CD1c-positive myeloid dendritic cell (primary cell): ENCODE measurements around the gene ARCN1.
A peak's percentile ranks its signal among the peaks of the same experiment; 100 is the strongest.

Source experiments
- DNase-seq: peaks from one replicate; pipeline ENCODE4 v3.0.0-alpha.2; 2016; ENCODE audit errors: extremely low spot score

Gene ARCN1

DNA sequence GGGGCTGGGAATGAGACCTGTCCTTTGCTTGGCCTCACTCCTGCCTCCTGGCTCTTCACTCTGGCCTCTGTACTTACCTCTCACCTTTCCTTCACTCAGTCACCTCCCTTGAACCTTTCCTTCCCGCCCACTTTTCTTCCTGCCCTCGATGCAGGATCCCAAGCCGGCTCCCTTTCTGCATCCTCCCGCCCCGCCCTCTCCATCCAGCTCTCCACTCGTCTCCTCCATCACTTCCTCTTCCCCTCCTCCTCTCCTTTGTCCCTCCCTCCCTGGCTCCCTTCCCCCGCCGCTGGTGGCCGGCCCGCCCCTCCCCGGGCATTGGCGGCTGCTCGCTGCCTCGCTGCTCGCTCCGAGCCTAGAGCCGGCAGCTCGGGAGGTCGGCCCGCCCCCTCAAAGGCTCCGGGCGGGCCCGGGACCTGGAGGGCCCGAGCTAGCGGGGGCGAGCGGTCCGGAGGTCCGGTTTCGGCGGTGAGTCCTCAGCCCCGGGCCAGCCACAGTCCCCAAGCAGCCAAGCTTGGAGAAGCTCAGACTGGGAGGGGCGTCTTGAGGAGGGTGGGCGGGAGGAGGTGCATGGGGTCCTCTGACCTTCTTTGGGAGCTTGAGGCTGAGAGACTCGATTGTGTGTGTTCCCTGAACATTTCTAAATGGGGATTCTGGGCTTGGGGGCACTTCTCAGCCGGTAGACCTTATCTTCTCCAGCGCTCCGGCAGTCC lies 49.0 kb downstream of the ARCN1 start:
- DNase-seq = peak; percentile 56

DNA sequence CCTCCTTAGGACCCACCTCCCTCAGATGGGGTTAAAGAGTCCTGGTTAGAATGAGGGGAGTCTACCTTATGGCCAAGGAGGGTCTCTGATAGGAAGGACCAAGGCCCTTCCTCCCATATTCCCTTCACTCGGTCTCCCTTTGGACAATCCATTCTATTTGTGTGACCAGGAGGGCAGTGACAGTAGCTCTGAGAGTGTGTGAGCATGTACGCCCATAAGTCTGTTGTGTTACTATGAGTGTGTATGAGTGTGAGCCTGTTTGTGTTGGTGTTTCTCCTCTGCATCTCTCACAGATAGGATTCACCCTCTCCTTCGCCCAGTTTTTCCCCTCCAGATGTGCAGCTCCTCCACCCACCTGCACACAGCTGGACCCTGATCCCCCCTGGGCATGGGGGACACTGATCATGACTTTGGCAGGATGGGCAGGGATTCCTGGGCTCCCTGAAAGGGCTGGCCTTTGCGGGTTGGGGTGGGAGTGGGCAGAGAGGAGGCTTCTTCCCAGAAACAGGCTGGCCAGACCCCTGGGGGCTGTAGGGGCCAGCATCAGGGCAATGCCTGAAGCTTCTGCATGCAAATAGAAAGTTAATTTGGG lies 49.7 kb downstream of the ARCN1 start:
- DNase-seq = no peak

DNA sequence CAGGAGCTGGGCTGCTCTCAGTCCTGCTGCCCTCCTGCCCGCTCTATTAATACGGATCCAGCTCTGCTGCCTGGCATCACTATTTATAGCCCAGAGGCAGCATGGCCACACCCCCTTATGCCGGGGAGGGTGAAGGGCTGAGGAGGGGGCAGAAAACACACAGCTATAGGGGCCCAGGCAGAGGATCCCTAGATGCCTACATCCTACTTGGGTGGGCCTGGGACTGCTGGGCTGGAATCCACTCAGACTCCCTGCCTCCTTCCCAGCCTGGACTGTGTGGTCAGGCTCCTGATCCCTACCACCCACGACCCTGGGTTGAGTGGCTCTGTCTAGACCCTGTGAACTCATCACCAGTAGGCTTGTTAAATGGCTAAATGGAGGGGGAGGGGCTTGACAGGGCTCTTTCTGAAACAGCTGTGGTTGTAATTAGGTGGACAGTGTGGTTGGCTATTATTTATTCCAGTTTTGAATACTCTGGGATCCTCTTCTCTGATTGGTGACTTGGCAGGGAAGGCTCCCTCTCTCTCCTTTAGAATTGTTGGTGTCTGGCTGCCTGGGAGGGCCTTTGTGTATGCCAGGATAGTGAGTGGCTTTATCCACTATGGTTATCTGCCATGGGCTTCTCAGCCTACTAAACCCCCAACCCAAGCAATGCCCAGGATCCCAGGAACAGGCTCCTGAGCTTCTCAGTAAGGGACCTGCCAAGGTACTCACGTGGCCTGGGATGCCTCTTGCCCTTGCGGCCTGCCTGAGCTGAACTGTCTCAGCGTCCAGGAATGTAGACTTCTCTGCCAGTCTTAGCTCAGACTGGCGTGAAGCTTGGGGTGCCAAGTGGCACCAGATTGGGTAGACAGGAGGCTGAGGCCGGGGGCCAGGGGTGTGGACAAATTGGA lies 50.4 kb downstream of the ARCN1 start:
- DNase-seq = peak; percentile 27

DNA sequence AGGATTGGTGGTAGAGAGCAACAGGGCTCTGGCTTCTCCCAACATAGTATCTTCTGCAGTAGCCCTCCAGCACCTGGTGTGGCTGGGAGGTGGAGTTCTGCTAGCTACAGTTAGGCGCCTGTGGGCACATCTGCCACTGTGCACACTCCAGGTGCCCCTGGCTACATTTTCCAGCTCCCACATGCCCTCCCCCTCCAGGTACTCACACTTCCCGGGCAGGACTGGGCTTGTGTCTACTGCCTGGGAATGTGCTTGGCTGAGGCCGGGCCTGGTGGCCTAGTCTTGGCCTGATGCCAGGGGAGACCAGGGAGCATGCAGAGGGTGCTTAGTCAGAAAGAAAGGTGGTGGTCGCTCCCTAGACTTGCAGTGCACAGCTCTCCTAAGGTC lies 51.1 kb downstream of the ARCN1 start:
- DNase-seq = no peak

DNA sequence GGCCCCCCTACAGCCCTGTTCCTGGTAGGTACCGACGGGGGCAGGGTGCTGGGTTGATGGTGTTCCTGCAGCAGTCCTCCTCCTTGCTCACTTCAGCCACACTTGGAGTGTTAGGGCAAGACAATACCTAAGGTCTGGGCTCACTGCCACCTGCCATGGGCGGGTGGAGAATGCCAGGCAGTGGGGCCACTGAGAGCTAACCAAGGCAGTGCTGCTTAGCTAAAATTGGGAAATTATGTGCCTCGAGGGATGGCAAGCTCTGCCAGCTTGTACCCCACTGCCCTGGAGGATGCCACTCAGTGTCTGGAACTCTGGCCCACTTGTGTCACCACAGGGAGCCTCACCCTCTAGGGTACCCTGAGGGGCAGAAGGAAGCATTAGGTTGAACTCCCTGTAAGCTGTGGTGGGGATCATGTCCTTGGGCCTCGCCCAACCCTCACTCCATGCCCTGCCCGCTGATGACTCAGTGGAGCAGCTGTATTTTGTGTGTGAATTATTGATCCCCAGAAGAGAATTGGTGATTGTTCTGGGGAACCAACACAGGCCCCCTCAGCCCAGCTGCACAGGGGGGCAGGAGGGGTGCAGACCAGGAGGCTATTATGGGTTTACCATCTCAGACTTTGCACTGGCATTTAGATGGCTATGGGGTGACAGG lies 53.0 kb downstream of the ARCN1 start:
- no peak for DNase-seq

DNA sequence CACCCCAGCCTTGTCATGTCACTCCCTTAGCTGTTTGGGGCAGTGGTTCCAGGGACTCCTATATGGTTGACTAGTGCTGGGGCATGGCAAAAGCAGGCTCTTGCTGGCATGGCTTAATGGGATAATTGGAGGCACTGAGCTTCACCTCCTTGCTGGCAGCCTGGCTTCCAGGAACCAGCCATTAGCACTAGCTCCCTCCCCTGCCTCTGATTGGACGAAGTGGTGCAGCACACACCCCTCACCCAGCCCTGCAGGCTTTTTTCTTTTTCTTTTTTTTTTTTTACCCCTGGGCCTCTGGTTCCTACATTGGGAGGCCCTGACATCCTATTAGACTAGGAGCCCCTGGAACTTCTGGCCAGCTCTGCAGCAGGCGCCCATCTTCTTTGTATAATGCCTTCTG lies 53.8 kb downstream of the ARCN1 start:
- DNase-seq = no peak

DNA sequence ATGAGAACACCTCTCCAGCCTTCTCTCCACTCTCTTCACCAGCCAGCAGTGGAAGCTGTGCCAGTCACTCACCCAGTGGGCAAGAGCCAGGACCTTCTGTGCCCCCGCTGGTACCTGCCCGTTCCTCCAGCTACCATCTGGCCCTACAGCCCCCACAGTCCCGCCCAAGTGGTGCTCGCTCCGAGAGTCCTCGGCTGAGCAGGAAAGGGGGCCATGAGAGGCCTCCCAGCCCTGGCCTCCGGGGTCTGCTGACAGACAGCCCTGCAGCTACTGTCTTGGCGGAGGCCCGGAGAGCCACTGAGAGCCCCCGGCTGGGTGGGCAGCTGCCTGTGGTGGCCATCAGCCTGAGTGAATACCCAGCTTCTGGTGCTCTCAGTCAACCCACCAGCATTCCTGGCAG lies 55.4 kb downstream of the ARCN1 start:
- no peak for DNase-seq

DNA sequence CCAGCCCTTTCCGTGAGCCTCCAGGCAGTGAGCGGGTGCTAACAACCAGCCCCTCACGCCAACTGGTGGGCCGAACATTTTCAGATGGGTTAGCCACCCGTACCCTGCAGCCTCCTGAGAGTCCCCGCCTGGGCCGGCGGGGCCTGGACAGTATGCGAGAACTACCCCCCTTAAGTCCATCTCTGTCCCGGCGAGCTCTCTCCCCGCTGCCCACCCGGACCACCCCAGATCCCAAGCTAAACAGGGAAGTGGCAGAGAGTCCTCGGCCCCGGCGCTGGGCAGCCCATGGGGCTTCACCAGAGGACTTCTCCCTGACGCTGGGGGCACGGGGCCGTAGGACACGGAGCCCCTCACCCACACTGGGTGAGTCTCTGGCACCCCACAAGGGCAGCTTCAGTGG lies 55.8 kb downstream of the ARCN1 start:
- DNase-seq = no peak

DNA sequence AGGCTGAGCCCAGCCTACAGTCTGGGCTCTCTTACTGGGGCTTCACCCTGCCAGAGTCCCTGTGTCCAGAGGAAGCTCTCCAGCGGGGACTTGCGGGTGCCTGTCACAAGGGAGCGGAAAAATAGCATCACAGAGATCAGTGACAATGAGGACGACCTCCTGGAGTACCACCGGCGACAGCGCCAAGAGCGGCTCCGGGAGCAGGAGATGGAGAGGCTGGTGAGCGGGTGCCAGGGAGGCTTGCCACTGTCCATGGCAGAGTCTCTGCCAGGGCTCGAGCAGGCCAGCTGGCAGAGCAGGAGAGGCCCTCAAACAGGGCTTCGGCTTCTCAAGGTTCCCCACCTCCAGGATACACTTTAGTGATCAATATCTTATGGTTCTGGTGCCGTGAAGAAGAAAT lies 56.2 kb downstream of the ARCN1 start:
- no peak for DNase-seq

DNA sequence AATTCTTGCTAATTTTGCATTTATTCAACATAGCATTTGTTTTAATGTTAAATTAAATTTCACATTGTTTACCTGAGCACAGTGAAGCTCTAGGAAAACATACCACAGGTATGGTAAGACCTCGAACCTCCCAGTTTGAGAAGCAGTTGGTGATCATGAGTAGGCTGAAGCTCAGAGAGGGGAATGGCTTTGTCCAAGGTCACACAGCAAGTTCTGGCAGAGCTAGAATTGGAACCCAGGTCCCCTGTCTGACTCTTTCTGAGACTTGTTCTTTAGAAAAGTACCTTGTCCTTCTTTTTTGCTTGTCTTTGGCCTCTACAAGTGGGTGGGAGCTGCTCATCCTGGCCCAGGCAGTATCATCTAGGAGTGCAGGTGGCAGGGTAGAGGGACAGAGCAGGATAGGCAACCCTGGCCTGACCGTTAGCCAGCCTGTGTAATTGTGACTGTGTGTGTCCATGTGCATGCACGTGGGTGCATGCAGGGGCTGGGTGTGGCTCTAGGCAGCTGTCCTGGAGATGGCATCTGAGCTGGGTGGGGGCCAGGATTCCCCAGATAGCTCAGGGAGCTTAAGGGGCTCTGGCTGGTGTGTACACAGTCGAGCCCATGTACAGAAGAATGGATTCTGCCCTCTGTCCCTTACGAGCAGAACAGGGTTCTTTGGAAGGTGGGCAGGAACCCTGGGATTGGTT lies 56.8 kb downstream of the ARCN1 start:
- no peak for DNase-seq

DNA sequence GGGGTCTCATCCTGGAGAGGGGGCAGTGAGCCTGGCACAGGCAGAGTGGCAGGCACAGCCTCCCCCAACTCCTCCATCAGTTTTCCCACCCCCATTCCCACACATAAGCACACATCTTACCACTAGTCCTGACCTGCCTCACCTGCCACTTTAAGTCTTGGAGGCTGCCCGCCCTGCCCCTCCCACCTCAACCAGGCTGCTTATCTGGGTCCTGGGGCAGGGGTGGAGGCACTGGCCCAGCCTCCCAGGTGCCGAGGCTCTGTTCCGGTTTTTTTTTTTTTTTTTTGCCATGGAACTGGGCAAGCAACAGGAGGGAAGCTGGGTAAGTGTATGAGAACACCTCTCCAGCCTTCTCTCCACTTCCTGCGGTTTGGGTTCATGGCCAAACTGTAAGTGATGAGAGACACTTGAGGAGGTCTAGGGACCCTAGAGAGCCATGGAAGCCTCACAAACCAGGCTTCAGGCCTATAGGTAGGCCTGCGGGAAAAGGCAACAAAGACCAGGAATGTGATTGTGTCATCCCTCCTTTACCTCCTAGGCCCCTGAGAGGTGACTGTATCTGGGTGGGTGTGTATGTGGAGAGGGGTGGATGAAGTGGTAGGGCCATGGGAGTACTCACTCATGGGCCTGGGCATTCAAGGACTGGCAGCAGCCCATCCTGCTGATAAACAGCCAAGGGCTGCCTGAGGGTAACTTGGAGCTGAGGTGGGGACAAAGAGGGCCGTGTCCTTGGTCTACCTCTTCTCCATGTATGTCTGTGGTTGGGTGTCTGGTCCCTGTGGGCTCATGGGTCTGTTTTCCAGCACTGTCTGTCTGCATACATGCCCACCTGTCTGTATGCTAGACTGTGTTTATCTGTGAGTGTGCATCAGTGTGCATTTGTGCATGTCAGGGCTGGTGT lies 57.8 kb downstream of the ARCN1 start:
- no peak for DNase-seq

DNA sequence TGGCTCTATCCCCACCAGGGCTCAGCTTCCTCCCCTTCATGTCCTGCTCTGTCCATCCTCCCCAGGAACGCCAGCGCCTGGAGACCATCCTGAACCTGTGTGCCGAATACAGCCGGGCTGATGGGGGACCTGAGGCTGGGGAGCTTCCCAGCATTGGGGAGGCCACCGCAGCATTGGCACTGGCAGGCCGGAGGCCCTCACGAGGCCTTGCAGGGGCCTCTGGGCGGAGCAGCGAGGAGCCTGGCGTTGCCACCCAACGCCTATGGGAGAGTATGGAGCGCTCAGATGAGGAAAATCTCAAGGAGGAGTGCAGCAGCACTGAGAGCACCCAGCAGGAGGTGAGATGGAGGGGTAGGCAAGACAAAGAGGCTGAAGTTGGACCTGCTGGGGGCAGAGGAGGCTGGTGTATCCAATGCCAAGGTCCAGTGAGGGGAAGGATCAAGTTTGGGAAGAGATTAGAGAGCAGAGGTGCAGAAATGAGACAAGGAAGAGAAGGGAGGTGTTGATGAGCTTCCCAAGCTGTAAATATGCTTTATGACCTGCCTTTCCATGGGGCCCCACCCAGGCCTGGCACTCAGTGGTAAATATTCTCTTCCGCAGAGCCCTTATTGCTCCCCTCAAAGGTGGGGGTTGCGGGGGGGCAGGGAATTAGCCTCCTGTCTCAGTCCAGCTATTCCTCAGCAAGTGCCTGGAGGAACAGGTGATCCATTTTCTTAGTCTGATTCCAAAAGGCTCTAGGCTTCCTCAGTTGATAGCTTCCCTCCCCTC lies 59.1 kb downstream of the ARCN1 start:
- DNase-seq = no peak

DNA sequence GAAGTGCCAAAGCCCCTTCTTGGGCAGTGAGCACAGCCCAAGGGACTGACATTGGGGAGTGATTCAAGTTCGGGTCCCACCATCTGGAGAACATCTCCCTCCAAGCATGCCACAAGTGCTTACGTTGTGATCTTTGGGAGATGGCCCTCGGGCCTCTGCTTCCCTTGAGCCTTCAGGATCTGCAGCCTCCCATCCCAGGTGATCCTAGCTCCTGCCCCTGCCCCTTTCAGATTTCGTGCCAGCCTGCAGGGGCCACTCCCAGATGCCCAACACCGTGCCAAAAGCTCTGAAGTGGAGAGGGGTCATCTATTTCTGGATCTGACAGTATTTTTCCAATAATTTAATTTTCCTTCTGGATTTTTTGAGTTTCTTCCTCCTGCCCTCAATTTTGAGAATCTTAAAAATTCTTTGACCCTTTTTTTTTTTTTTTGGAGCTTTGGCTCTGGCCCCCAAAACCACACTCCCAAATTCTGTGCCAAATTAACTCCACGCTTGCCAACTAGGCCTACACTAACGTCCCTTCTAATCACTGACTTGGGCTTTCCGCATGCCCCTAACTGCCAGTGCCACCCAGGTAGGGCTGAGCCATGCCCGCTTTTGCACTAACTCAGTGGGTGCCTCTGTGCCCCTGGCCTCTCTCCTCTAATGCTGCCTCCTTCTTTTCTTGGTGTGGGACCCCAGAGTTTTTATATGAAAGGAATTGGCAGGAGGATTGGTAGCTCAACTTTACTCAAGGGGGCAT lies 60.5 kb downstream of the ARCN1 start:
- no peak for DNase-seq

DNA sequence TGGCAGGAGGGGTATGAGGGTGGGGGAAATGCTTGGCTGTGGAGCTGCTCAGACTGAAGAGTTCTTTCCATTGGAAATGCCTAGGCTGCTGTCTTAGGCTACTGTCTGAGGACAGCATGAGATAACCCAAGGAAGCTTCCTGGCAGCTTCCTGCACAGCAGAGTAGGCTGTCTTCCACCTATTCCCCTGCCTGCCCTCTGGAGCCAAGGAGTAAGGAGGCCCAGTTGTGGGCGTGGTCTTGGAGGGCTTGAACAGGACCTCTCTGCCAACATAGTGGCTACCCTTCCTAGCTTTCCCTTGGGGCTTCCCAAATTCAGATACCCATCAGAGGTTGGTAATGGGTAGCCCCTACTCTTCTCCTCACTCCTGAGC lies 61.1 kb downstream of the ARCN1 start:
- DNase-seq = no peak

DNA sequence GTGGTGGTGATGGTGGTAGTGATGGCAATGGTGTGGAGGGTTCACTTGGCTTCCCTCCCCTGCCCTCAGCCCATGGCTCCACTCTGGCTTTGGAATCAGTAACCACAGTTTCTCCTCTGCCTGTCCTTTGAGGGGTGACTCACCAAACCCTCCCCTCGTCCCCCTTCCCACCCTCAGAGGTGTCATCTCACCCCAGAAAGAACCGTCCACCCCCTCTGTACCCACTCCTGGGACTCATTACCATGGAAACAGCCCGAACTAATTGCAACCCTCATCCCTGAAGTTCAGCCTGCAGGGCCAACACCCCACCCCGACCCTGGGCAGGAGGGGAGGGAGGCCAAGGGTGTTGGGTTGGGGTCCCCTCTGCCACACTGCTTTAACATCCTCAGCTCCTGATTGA lies 61.8 kb downstream of the ARCN1 start:
- DNase-seq = no peak

DNA sequence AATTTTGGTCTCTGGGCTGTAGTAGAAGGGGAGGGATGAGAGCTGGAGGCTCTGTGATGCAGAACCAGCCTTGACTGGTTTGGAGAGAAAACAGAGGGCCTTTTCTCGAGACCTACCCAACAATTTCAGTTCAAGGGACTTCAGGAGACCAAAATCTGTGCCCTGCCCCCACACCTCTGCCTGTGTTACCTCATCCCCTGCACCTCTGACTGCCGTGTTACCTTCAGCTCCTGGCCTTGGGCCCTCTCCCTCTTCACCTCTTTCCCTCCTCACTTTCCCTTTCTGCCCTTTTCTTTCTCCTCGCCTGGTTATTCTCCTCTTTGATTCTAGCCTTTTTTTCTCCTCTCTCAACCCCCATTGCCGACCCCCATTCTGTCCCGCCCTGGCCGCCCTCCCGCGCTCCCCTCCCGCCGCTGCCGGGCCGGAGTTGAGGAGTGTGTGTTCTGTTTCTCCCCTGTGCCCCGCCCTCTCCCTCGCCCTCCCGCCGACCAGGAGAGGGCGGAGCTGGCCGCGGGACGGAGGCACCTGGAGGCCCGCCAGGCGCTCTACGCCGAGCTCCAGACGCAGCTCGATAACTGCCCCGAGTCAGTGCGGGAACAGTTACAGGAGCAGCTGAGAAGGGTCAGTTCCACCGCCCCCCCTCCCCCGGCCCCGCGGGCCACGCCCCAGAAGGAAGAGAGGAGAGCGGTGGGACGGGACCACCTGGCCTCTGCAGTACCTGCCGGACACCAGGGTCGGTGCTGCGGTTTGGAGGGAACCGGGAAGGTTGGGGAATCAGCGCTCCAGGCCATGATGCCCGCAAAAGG lies 62.4 kb downstream of the ARCN1 start:
- DNase-seq = no peak

DNA sequence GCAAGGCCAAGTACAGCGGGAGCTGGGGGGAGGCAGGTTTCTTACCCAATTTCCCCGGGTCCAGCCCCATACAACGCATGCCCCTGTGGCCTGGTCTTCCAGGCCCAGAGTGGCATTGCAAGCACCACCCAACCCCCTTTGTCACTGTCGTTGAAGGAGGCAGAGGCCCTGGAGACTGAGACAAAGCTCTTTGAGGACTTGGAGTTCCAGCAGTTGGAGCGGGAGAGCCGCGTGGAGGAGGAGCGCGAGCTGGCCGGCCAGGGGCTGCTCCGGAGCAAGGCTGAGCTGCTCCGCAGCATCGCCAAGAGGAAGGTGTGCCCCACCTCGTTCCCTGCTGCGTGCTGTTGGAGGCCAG lies 63.0 kb downstream of the ARCN1 start:
- DNase-seq = no peak

DNA sequence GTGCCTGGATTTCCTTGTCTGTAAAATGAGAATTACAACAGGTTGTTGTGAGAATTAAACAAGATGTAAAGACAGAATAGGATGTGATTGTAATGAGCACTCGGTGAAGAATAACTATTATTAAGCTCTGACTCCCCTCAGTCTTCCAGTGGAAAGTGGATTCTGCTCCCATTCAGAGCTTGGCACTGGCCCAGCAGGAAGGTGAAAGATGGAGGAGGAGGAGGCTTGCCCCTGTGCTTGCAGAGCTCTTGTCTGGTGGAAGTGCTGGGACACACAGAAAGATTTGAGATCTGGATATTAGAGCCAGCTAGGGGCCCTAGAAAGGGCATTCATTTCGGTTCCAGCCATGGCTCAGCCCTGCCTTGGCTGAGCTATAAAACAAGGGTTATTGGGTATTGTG lies 63.4 kb downstream of the ARCN1 start:
- DNase-seq = no peak
